K562 (cell line): ENCODE measurements around the gene SPOUT1. TPM values are rescaled to one million over a fixed set of nuclear protein-coding genes. Genes with fewer than 3 reads are reported as not detected.
A peak's percentile ranks its signal among the peaks of the same experiment; 100 is the strongest.

ENCODE experiments used
- ARID3A ChIP-seq: IDR thresholded peaks from 2 replicates; pipeline ENCODE4 v1.6.1; 2012; ENCODE audit warnings: low read depth, low read length, improper control_type of control experiment, borderline replicate concordance
- ATF3 ChIP-seq, 2 experiments: fragments of 450-650 bp in 1 of 2; sonication (generic) in 1 of 2; formaldehyde crosslinking in 1 of 2; IDR thresholded peaks in 1 of 2; conservative IDR thresholded peaks in 1 of 2; 2 replicates each; pipeline versions ENCODE4 v1.6.1 to v1.8.1; 2016 to 2023; ENCODE audit warnings: mild to moderate bottlenecking in 2 of 2, moderate library complexity in 2 of 2, inconsistent platforms in 1 of 2, missing genetic modification reagents in 1 of 2
- CREB5 ChIP-seq: fragments of 250-450 bp; sonication (Bioruptor Pico); IDR thresholded peaks from 2 replicates; pipeline ENCODE4 v1.5.0; 2020; ENCODE audit warnings: mild to moderate bottlenecking
- FOXM1 ChIP-seq, 2 experiments: fragments of 450-650 bp in 1 of 2; sonication (generic) in 1 of 2; formaldehyde crosslinking in 1 of 2; IDR thresholded peaks; 2 replicates each; pipeline versions ENCODE4 v1.6.1 to v1.9.0; 2017 to 2022; ENCODE audit warnings: low read depth in 2 of 2, mild to moderate bottlenecking in 2 of 2, missing genetic modification reagents in 1 of 2, moderate library complexity in 1 of 2
- LEF1 ChIP-seq: fragments of 450-650 bp; IDR thresholded peaks from 2 replicates; pipeline ENCODE4 v1.6.1; 2016; ENCODE audit warnings: mild to moderate bottlenecking
- MED1 ChIP-seq: sonication (generic); formaldehyde crosslinking; IDR thresholded peaks from 2 replicates; pipeline ENCODE4 v1.8.1; 2023; ENCODE audit warnings: missing genetic modification reagents, borderline replicate concordance
- PHF8 ChIP-seq: fragments of 200-600 bp; sonication (generic); IDR thresholded peaks from 2 replicates; pipeline ENCODE4 v1.6.1; 2012; ENCODE audit warnings: mixed run types, mild to moderate bottlenecking, inconsistent platforms, low read length, moderate library complexity, borderline replicate concordance
- PURB ChIP-seq: sonication (generic); formaldehyde crosslinking; IDR thresholded peaks from 2 replicates; pipeline ENCODE4 v1.9.0; 2021; ENCODE audit warnings: low read depth, mild to moderate bottlenecking, missing genetic modification reagents
- ZNF174 ChIP-seq: fragments of 250-450 bp; sonication (Bioruptor Pico); IDR thresholded peaks from 2 replicates; pipeline ENCODE4 v1.4.0; 2020; ENCODE audit warnings: mild to moderate bottlenecking
- ZNF551 ChIP-seq: fragments of 250-450 bp; sonication (Bioruptor Pico); IDR thresholded peaks from 2 replicates; pipeline ENCODE4 v1.5.0; 2021; ENCODE audit warnings: mild to moderate bottlenecking, moderate library complexity
- ZNF699 ChIP-seq: fragments of 250-450 bp; sonication (Bioruptor Pico); IDR thresholded peaks from 2 replicates; pipeline ENCODE4 v1.8.0; 2021; ENCODE audit warnings: mild to moderate bottlenecking, moderate library complexity; ENCODE audit not compliant: insufficient replicate concordance
- polyA plus RNA-seq, 8 experiments: library from polyadenylated mRNA; depleted of rRNA in 4 of 8; stranded (reverse) in 5 of 8; unstranded in 3 of 8; fragments of >200 nt; fragmentation: Nextera tagmentation in 2 of 8; fragmentation: Illumina TruSeq in 1 of 8; extraction: Ambion mirVana in 2 of 8; extraction: Trizol in 1 of 8; gene quantifications; 2 replicates each; pipeline versions ENCODE4 v1.2.1 to v1.2.3, GENCODE V29; 2011 to 2014; ENCODE audit warnings: inconsistent platforms in 1 of 8, missing spikeins in 1 of 8
- total RNA-seq, 7 experiments: library from RNA; depleted of rRNA in 6 of 7; stranded (reverse); fragments of >200 nt in 6 of 7; fragmentation: Illumina TruSeq in 2 of 7; extraction: Trizol in 2 of 7; gene quantifications; 2 replicates each; pipeline versions ENCODE4 v1.2.1 to v1.2.3, GENCODE V29; 2011 to 2021; ENCODE audit warnings: low replicate concordance in 1 of 7
- TF ChIP-seq, protein P1 (sequence below): fragments of 450-650 bp; IDR thresholded peaks from 2 replicates; pipeline ENCODE4 v1.6.1; 2016; ENCODE audit warnings: mild to moderate bottlenecking
- TF ChIP-seq, protein P2 (sequence below): sonication (generic); formaldehyde crosslinking; IDR thresholded peaks from 2 replicates; pipeline ENCODE4 v1.8.0; 2022; ENCODE audit warnings: missing genetic modification reagents, mild to moderate bottlenecking, borderline replicate concordance
- TF ChIP-seq, protein P3 (sequence below): fragments of 150-350 bp; IDR thresholded peaks from 2 replicates; pipeline ENCODE4 v1.6.1; 2014; ENCODE audit warnings: low read depth, mild to moderate bottlenecking, low read length, borderline replicate concordance

Gene SPOUT1
- total and polyA plus RNA-seq, 9 of the 15 experiments (the other 6 are each of a cell fraction or from before 2014, with no cell fraction given) = 10.6 to 121 (median 37.4) TPM

GRCh38 chr9:128829477-128830251 lies at the start of gene SPOUT1 (continued):
- no peak for TF ChIP-seq PURB (CRISPR knock-in tag)
- TF ChIP-seq FOXM1 (IDR thresholded peaks at IDR 0.05; ENCODE audit: low read depth) = no peak
- no peak for TF ChIP-seq FOXM1 (CRISPR knock-in tag; IDR thresholded peaks at IDR 0.05; ENCODE audit: low read depth)
- TF ChIP-seq, protein P1, sequence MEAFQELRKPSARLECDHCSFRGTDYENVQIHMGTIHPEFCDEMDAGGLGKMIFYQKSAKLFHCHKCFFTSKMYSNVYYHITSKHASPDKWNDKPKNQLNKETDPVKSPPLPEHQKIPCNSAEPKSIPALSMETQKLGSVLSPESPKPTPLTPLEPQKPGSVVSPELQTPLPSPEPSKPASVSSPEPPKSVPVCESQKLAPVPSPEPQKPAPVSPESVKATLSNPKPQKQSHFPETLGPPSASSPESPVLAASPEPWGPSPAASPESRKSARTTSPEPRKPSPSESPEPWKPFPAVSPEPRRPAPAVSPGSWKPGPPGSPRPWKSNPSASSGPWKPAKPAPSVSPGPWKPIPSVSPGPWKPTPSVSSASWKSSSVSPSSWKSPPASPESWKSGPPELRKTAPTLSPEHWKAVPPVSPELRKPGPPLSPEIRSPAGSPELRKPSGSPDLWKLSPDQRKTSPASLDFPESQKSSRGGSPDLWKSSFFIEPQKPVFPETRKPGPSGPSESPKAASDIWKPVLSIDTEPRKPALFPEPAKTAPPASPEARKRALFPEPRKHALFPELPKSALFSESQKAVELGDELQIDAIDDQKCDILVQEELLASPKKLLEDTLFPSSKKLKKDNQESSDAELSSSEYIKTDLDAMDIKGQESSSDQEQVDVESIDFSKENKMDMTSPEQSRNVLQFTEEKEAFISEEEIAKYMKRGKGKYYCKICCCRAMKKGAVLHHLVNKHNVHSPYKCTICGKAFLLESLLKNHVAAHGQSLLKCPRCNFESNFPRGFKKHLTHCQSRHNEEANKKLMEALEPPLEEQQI = no peak
- peak; percentile 90; the same call in 1 of the 2 replicates for TF ChIP-seq PHF8
- TF ChIP-seq ARID3A = no peak
- TF ChIP-seq ZNF551 (CRISPR knock-in tag) = no peak
- no peak for TF ChIP-seq LEF1
- TF ChIP-seq MED1 = no peak
- no peak for TF ChIP-seq ZNF699 (CRISPR knock-in tag)
- no peak for TF ChIP-seq CREB5 (CRISPR knock-in tag)
- no peak for TF ChIP-seq ZNF174 (CRISPR knock-in tag)
- TF ChIP-seq ATF3 (IDR thresholded peaks at IDR 0.05) = no peak
- no peak for TF ChIP-seq ATF3 (CRISPR knock-in tag; conservative IDR thresholded peaks at IDR 0.05)
- TF ChIP-seq, protein P2, sequence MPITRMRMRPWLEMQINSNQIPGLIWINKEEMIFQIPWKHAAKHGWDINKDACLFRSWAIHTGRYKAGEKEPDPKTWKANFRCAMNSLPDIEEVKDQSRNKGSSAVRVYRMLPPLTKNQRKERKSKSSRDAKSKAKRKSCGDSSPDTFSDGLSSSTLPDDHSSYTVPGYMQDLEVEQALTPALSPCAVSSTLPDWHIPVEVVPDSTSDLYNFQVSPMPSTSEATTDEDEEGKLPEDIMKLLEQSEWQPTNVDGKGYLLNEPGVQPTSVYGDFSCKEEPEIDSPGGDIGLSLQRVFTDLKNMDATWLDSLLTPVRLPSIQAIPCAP = no peak
- TF ChIP-seq, protein P3, sequence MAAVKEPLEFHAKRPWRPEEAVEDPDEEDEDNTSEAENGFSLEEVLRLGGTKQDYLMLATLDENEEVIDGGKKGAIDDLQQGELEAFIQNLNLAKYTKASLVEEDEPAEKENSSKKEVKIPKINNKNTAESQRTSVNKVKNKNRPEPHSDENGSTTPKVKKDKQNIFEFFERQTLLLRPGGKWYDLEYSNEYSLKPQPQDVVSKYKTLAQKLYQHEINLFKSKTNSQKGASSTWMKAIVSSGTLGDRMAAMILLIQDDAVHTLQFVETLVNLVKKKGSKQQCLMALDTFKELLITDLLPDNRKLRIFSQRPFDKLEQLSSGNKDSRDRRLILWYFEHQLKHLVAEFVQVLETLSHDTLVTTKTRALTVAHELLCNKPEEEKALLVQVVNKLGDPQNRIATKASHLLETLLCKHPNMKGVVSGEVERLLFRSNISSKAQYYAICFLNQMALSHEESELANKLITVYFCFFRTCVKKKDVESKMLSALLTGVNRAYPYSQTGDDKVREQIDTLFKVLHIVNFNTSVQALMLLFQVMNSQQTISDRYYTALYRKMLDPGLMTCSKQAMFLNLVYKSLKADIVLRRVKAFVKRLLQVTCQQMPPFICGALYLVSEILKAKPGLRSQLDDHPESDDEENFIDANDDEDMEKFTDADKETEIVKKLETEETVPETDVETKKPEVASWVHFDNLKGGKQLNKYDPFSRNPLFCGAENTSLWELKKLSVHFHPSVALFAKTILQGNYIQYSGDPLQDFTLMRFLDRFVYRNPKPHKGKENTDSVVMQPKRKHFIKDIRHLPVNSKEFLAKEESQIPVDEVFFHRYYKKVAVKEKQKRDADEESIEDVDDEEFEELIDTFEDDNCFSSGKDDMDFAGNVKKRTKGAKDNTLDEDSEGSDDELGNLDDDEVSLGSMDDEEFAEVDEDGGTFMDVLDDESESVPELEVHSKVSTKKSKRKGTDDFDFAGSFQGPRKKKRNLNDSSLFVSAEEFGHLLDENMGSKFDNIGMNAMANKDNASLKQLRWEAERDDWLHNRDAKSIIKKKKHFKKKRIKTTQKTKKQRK = no peak
